ENCODE results near the gene BOD1.

The BOD1 gene

DNA sequence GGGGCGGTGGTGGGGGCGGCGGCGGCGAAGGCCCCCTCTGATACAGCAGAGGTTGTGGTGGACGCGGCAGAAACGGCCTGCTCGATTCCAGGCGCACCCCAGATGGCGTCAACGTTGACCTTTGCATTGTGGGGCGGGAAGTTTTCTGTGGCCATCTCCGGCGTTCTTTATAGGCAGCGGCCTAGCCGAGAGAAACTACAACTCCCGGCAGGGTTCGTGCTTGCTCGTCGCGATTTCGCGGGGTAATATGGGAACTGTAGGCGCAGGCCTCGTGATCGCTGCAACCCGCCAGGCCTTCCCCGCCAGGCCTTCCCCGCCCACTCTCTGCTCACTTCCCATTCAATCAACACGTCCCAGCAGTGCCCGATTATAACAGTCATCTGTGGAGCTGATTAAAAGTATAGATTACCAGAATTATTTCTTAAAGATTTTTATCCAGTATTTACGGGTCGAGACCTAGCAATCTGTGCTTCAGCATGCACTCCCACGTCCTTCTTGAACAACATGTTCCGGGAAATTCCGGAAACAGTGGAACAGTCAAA lies at the start of gene BOD1:
Gene BOD1 (minus strand): TSS at position 74 of the 542 bp plus-strand sequence. CDS start 214 bp downstream, outside the sequence.
- FAIRE-seq: no peak
- TF ChIP-seq, protein P1, sequence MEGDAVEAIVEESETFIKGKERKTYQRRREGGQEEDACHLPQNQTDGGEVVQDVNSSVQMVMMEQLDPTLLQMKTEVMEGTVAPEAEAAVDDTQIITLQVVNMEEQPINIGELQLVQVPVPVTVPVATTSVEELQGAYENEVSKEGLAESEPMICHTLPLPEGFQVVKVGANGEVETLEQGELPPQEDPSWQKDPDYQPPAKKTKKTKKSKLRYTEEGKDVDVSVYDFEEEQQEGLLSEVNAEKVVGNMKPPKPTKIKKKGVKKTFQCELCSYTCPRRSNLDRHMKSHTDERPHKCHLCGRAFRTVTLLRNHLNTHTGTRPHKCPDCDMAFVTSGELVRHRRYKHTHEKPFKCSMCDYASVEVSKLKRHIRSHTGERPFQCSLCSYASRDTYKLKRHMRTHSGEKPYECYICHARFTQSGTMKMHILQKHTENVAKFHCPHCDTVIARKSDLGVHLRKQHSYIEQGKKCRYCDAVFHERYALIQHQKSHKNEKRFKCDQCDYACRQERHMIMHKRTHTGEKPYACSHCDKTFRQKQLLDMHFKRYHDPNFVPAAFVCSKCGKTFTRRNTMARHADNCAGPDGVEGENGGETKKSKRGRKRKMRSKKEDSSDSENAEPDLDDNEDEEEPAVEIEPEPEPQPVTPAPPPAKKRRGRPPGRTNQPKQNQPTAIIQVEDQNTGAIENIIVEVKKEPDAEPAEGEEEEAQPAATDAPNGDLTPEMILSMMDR (IDR thresholded peaks at IDR 0.05; ENCODE audit: insufficient read depth, missing control alignments): no peak
- DNase-seq (ENCODE audit: insufficient read length, low spot score): peak; percentile 58

- FAIRE-seq (no peak), DNase-seq (ENCODE audit: insufficient read length, low spot score) (no peak)
- TF ChIP-seq, protein P1 (IDR thresholded peaks at IDR 0.05; ENCODE audit: insufficient read depth, missing control alignments): no peak
Observed at GRCh38 chr5:173665326-173665725, 48.9 kb upstream of the BOD1 start.

- no peak for FAIRE-seq
Observed at GRCh38 chr5:173664154-173664526, 47.7 kb upstream of the BOD1 start.

GRCh38 chr5:173663352-173664153 lies 47.1 kb upstream of the BOD1 start:
- FAIRE-seq (no peak), DNase-seq (ENCODE audit: insufficient read length, low spot score) (no peak)
- TF ChIP-seq, protein P1 (IDR thresholded peaks at IDR 0.05; ENCODE audit: insufficient read depth, missing control alignments): no peak

More at GRCh38 chr5:173664154-173664526, 47.7 kb upstream of the BOD1 start:
- no peak for DNase-seq (ENCODE audit: insufficient read length, low spot score)
- TF ChIP-seq, protein P1 (IDR thresholded peaks at IDR 0.05; ENCODE audit: insufficient read depth, missing control alignments): no peak

DNA sequence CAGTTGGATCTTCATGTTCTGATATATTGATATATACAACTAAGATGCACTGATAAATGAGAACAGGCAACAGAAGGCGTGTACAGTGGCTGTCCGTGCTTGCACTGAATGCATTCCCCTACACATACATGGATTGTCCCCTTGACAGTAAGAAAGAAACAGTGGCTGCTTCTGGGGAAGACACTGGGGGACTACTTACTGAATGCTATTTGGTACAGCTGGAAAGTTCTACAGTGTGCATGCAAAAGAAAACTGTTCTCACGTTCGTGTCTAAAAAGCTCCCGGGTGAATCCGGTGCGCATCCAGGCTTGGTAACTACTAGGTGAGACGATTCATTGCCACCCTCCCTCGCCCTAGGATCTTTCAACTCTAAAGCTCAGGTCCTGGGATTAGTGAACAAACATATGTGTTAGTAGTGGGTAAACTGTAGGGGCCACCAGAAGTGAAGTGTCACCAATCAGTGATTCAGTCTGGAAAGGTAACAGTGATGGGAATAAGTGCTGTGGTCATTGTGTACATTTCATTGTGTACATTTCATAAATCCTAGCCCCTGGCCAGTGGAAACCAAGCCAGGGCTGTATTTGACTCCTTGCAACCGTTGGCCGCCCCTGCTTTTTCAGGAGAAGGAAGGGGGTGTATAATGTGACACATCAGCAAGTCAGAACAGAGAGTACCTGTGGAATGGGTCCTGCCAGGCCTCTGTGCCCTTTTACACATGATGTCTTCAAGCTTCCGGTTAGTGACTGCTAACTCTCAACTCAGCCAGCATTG lies 46.3 kb upstream of the BOD1 start:
- FAIRE-seq: no peak
- TF ChIP-seq, protein P1 (IDR thresholded peaks at IDR 0.05; ENCODE audit: insufficient read depth, missing control alignments): no peak
- DNase-seq (ENCODE audit: insufficient read length, low spot score): no peak

DNA sequence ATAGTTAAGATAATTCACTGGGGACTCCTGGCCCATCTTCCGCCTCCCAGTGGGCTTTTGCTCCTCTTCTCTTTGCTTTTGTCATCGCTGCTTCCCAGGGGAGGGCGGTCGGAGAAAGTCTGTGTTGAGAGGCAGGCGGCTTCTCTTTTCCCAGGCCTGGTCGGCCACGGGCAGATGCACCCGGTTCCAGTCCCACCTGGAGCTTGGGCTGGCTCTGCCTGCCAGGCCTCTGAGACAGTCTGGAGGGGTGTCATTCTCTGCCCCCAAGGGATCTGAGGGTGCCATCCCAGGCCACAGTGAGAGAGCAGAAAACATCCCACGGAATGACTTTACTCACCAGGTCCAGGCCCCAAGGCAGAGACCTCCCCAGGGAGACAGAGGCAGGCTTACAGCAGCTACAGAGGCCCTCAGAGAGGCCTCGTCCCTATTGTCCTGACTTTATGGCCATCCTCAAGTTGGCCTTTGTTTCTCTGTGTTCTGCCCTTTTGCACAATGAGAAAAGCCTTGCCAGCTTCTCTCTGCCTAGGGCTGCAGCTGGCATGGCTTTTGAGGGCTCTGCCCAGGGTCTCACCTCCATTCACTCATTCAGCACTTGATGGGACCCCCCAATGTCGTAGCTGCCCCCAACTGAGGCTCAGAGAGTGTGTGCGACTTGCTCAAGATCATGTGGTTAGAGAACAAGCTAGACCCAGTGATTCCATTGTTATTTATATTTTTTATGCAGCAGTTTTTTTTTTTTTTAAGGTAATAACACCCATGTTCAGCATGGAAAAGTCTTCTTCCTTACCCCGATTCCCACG lies 44.2 kb upstream of the BOD1 start:
- DNase-seq (ENCODE audit: insufficient read length, low spot score) (no peak), FAIRE-seq (no peak)
- TF ChIP-seq, protein P1 (IDR thresholded peaks at IDR 0.05; ENCODE audit: insufficient read depth, missing control alignments): no peak
